Uterus (tissue), 2 donors: ENCODE measurements around the gene HES7.
A peak's percentile ranks its signal among the peaks of the same experiment; 100 is the strongest.

Experiments used
- POLR2A ChIP-seq, 2 donors: fragments of 450-650 bp; IDR thresholded peaks; one replicate each; pipeline ENCODE4 v1.6.1; 2016; ENCODE audit warnings: antibody characterized with exemption in 2 of 2, mild to moderate bottlenecking in 1 of 2, moderate library complexity in 1 of 2
- TF ChIP-seq, protein P1 (sequence below), 4 experiments: fragments of 200-600 bp in 2 of 4; fragments of 450-650 bp in 2 of 4; sonication (generic) in 2 of 4; IDR thresholded peaks; one replicate each; pipeline ENCODE4 v1.5.1; 2016 to 2019; ENCODE audit warnings: antibody characterized with exemption in 4 of 4, mild to moderate bottlenecking in 2 of 4, moderate library complexity in 1 of 4

DNA sequence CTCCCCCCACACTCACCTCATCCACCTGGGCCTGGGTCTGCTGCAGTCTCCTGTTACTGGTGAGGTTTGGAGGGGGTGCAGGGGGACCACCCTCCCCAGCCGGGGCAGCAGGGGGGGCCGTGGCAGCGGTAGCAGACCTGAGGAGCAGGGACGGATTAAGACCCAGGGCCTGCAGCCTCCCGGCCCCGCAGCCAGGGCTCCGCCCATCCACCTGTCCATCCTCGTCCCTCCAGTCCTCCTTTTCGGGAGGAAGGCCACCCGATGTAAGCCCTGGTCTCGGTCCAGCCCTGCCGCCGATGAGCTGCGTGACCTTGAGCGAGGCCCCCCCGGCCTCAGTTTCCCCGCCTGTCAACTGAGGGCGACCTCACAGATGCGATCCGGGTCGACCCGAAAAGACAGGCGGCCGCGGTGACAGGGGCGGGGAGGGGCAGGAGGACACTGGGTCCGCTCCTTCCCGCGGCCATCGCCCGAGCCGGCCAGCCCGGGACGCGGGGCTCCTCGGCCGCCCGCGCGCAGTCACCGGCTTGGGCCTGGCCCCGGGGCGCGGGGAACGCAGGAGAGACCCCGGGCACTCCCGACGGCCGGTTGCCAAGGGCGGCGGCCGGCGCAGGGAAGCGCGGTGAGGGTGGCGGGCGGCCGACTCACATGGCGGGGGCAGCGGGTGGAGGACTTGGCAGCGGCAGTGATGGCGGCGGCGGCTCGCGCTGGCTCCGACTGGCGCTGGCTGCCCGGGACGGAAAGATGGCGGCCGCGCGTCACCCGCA, 38.5 kb upstream of the HES7 start, which contains the start of gene VAMP2:
- TF ChIP-seq, protein P1, sequence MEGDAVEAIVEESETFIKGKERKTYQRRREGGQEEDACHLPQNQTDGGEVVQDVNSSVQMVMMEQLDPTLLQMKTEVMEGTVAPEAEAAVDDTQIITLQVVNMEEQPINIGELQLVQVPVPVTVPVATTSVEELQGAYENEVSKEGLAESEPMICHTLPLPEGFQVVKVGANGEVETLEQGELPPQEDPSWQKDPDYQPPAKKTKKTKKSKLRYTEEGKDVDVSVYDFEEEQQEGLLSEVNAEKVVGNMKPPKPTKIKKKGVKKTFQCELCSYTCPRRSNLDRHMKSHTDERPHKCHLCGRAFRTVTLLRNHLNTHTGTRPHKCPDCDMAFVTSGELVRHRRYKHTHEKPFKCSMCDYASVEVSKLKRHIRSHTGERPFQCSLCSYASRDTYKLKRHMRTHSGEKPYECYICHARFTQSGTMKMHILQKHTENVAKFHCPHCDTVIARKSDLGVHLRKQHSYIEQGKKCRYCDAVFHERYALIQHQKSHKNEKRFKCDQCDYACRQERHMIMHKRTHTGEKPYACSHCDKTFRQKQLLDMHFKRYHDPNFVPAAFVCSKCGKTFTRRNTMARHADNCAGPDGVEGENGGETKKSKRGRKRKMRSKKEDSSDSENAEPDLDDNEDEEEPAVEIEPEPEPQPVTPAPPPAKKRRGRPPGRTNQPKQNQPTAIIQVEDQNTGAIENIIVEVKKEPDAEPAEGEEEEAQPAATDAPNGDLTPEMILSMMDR (IDR thresholded peaks at IDR 0.05), result peak in 1 of 4 experiments; percentile 20
- TF ChIP-seq POLR2A (IDR thresholded peaks at IDR 0.05), result peak; percentile 87 to 97
